Panc1 (cell line): ENCODE data around the gene SPATC1L.

ENCODE experiments used
- POLR2AphosphoS5 ChIP-seq: IDR thresholded peaks from 2 replicates; pipeline ENCODE4 v1.6.1; 2012; ENCODE audit warnings: mild to moderate bottlenecking, low read depth, low read length, moderate library complexity
- TF ChIP-seq, protein P1 (sequence below): fragments of 450-650 bp; IDR thresholded peaks from 2 replicates; pipeline ENCODE4 v1.5.1; 2017; ENCODE audit warnings: mild to moderate bottlenecking
- TF ChIP-seq, protein P2 (sequence below), 2 experiments: IDR thresholded peaks; 2 replicates each; pipeline ENCODE4 v1.6.1; 2011 to 2012; ENCODE audit warnings: low read depth in 2 of 2, control low read depth in 1 of 2, low read length in 1 of 2, mild to moderate bottlenecking in 1 of 2, moderate library complexity in 1 of 2; ENCODE audit not compliant: insufficient read depth in 1 of 2

DNA sequence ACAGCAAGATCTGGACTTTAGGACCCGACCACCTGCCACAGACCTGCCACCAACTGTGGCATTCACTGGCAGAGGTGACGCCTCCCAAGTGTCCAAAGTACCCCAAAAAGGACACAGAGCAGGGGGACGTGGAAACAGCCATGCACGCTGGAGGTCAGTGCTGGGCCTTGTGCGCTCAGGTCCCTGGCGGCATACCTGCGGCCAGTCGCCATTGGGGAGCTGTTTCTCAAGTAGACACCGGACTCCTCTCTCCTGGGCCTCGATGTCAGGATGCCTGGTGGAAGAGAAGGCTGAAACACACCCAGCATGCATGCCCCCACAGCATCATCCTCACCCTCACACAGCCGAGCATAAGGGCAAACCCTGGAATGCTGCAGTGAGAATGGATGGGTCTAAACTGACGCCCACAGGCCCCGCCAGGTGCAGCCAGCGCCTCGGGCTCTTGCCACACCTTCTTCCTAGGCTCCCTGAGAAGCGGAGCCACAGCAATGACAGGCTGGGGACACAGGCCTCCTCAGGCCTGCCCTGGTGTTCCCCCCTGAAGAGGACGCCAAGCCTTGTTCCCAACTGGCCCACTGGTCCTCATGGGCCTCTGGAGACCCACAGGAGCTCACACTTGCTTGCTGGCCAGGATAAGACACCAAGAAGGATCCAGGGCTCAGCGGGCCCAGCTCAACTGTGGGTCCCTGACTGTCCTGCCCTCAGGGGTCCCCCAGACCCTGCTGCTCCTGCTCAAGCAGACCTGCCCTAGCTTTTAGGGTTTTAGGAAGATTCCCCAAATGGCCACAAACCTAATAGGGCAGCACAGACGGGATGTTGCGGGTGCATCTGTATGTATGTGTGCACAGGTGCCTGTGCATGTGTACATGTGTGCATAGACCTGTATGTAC is 7.7 kb upstream of the SPATC1L start:
- TF ChIP-seq, protein P1, sequence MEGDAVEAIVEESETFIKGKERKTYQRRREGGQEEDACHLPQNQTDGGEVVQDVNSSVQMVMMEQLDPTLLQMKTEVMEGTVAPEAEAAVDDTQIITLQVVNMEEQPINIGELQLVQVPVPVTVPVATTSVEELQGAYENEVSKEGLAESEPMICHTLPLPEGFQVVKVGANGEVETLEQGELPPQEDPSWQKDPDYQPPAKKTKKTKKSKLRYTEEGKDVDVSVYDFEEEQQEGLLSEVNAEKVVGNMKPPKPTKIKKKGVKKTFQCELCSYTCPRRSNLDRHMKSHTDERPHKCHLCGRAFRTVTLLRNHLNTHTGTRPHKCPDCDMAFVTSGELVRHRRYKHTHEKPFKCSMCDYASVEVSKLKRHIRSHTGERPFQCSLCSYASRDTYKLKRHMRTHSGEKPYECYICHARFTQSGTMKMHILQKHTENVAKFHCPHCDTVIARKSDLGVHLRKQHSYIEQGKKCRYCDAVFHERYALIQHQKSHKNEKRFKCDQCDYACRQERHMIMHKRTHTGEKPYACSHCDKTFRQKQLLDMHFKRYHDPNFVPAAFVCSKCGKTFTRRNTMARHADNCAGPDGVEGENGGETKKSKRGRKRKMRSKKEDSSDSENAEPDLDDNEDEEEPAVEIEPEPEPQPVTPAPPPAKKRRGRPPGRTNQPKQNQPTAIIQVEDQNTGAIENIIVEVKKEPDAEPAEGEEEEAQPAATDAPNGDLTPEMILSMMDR: no peak
- TF ChIP-seq, protein P2, sequence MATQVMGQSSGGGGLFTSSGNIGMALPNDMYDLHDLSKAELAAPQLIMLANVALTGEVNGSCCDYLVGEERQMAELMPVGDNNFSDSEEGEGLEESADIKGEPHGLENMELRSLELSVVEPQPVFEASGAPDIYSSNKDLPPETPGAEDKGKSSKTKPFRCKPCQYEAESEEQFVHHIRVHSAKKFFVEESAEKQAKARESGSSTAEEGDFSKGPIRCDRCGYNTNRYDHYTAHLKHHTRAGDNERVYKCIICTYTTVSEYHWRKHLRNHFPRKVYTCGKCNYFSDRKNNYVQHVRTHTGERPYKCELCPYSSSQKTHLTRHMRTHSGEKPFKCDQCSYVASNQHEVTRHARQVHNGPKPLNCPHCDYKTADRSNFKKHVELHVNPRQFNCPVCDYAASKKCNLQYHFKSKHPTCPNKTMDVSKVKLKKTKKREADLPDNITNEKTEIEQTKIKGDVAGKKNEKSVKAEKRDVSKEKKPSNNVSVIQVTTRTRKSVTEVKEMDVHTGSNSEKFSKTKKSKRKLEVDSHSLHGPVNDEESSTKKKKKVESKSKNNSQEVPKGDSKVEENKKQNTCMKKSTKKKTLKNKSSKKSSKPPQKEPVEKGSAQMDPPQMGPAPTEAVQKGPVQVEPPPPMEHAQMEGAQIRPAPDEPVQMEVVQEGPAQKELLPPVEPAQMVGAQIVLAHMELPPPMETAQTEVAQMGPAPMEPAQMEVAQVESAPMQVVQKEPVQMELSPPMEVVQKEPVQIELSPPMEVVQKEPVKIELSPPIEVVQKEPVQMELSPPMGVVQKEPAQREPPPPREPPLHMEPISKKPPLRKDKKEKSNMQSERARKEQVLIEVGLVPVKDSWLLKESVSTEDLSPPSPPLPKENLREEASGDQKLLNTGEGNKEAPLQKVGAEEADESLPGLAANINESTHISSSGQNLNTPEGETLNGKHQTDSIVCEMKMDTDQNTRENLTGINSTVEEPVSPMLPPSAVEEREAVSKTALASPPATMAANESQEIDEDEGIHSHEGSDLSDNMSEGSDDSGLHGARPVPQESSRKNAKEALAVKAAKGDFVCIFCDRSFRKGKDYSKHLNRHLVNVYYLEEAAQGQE (IDR thresholded peaks at IDR 0.05; ENCODE audit: insufficient read depth in 1 of 2, low read depth in 2 of 2, low read length in 1 of 2): no peak
- TF ChIP-seq POLR2AphosphoS5: no peak
